ENCODE results near the gene CT45A6. TPM values are rescaled to one million over a fixed set of nuclear protein-coding genes. Genes with fewer than 3 reads are reported as not detected.
"Not testable (repeated sequence)": the region's sequence is repeated elsewhere in the genome, so short reads cannot be mapped to it uniquely, and the experiment has no call there.

CT45A6 gene, protein sequence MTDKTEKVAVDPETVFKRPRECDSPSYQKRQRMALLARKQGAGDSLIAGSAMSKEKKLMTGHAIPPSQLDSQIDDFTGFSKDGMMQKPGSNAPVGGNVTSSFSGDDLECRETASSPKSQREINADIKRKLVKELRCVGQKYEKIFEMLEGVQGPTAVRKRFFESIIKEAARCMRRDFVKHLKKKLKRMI
- not detected for total RNA-seq
- long read RNA-seq, donor 1, result 0 reads
- long read RNA-seq, donor 2, result 0 reads

DNA sequence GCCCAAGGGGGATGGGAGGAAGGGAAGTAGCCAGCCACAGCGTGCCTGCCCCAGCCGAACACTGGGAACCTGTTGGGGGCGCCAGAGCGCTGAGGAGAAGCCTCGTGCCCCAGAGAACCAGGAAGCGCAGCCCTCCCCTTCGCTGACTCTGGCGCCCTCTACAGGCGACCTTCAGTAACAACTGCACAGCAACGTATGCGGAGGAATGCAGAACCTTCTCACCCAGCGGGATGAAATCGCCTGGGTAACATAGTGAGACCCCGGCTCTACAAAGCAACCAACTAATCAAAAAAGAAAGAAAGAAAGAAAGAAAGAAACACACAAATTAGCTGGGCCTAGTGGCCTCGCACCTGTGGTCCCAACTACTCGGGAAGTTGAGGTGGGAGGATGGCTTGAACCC, at the start of gene CT45A6:
CT45A6 (minus strand) TSS at position 101 of the 400 bp plus-strand sequence. CDS start 3,794 bp downstream, outside the sequence.
- intact Hi-C loops (cut with DNase I); DNase-seq (ENCODE audit: low spot score): not testable (repeated sequence)

DNA sequence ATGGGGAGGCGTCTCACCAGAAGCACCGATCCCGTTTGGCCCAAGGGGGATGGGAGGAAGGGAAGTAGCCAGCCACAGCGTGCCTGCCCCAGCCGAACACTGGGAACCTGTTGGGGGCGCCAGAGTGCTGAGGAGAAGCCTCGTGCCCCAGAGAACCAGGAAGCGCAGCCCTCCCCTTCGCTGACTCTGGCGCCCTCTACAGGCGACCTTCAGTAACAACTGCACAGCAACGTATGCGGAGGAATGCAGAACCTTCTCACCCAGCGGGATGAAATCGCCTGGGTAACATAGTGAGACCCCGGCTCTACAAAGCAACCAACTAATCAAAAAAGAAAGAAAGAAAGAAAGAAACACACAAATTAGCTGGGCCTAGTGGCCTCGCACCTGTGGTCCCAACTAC, 34.6 kb upstream of the CT45A6 start, which contains the start of gene CT45A7:
CT45A7 (minus strand) TSS at position 101 of the 400 bp plus-strand sequence. CDS start 3,747 bp downstream, outside the sequence.
- intact Hi-C loops (cut with DNase I); DNase-seq (ENCODE audit: low spot score): not testable (repeated sequence)

DNA sequence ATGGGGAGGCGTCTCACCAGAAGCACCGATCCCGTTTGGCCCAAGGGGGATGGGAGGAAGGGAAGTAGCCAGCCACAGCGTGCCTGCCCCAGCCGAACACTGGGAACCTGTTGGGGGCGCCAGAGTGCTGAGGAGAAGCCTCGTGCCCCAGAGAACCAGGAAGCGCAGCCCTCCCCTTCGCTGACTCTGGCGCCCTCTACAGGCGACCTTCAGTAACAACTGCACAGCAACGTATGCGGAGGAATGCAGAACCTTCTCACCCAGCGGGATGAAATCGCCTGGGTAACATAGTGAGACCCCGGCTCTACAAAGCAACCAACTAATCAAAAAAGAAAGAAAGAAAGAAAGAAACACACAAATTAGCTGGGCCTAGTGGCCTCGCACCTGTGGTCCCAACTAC, 17.3 kb upstream of the CT45A6 start, which contains the start of gene CT45A2:
CT45A2 (minus strand) TSS at position 101 of the 400 bp plus-strand sequence. CDS start 3,747 bp downstream, outside the sequence.
- intact Hi-C loops (cut with DNase I); DNase-seq (ENCODE audit: low spot score): not testable (repeated sequence)

- intact Hi-C loops (cut with DNase I); DNase-seq (ENCODE audit: low spot score): not testable (repeated sequence)
Observed at GRCh38 chrX:135785403-135785802, 17.2 kb downstream of the CT45A6 start, which contains the start of gene CT45A5. Gene CT45A5 (minus strand): TSS chrX:135785503. CDS start chrX:135781729, 3,774 bp downstream.

DNA sequence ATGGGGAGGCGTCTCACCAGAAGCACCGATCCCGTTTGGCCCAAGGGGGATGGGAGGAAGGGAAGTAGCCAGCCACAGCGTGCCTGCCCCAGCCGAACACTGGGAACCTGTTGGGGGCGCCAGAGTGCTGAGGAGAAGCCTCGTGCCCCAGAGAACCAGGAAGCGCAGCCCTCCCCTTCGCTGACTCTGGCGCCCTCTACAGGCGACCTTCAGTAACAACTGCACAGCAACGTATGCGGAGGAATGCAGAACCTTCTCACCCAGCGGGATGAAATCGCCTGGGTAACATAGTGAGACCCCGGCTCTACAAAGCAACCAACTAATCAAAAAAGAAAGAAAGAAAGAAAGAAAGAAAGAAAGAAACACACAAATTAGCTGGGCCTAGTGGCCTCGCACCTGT, 34.5 kb downstream of the CT45A6 start, which contains the start of gene CT45A3:
CT45A3 (minus strand) TSS at position 101 of the 400 bp plus-strand sequence. CDS start 3,747 bp downstream, outside the sequence.
- intact Hi-C loops (cut with DNase I); DNase-seq (ENCODE audit: low spot score): not testable (repeated sequence)

GRCh38 chrX:135744739-135745138, 57.8 kb downstream of the CT45A6 start:
- DNase-seq (ENCODE audit: low spot score), result not testable (repeated sequence)

More at GRCh38 chrX:135744739-135745138, 57.8 kb downstream of the CT45A6 start:
- intact Hi-C loops (cut with DNase I), result not testable (repeated sequence)

Other genes starting within 250 kb of the CT45A6 start
- gene CT45A1, start 89.1 kb downstream of the CT45A6 start, total RNA-seq, result not detected
- not detected for gene CT45A3, start 34.6 kb downstream of the CT45A6 start, total RNA-seq
- gene CT45A5, start 17.3 kb downstream of the CT45A6 start, total RNA-seq, result not detected
- not detected for gene CT45A2, start 17.2 kb upstream of the CT45A6 start, total RNA-seq
- gene CT45A7, start 34.5 kb upstream of the CT45A6 start, total RNA-seq, result not detected
- not detected for gene CT45A8, start 51.8 kb upstream of the CT45A6 start, total RNA-seq
- not detected for gene CT45A9, start 69.0 kb upstream of the CT45A6 start, total RNA-seq
- not detected for gene CT45A10, start 90.7 kb upstream of the CT45A6 start, total RNA-seq
- gene SAGE1, start 90.9 kb upstream of the CT45A6 start, total RNA-seq, result not detected
- gene MMGT1, start 171.2 kb upstream of the CT45A6 start, total RNA-seq, result 10 to 100 TPM; 31.9 to 38.5 TPM
- 10 to 100 TPM; 12.1 to 13.3 TPM for gene SLC9A6, start 182.6 kb upstream of the CT45A6 start, total RNA-seq

All from posterior vena cava (tissue), 2 donors.